ENCODE data around the gene TEX22.

TEX22 gene

DNA sequence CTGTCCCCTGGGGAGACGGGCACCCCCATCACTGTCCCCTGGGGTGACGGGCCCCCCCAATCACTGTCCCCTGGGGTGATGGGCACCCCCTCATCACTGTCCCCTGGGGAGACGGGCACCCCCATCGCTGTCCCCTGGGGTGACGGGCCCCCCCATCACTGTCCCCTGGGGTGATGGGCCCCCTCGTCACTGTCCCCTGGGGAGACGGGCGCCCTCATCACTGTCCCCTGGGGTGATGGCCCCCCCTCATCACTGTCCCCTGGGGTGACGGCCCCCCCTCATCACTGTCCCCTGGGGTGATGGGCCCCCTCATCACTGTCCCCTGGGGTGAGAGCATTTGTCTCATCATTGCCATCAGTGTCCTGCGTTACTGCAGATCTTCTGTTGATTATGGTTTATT, 45.2 kb upstream of the TEX22 start:
- no peak overlapping the region for H3K4me3 ChIP-seq (ENCODE audit: low read depth, low read length, poor library complexity, severe bottlenecking)
- no peak overlapping the region for H3K9ac ChIP-seq (ENCODE audit: low read length)
- no peak overlapping the region for H2AFZ ChIP-seq (ENCODE audit: low read length)
- H3K36me3 ChIP-seq (ENCODE audit: insufficient read depth, low read length), result no peaks in the 10 kb centered on the region
- no peaks in the 10 kb centered on the region for H3K4me1 ChIP-seq (ENCODE audit: insufficient read depth, low read length, severe bottlenecking)
- TF ChIP-seq, protein P1, sequence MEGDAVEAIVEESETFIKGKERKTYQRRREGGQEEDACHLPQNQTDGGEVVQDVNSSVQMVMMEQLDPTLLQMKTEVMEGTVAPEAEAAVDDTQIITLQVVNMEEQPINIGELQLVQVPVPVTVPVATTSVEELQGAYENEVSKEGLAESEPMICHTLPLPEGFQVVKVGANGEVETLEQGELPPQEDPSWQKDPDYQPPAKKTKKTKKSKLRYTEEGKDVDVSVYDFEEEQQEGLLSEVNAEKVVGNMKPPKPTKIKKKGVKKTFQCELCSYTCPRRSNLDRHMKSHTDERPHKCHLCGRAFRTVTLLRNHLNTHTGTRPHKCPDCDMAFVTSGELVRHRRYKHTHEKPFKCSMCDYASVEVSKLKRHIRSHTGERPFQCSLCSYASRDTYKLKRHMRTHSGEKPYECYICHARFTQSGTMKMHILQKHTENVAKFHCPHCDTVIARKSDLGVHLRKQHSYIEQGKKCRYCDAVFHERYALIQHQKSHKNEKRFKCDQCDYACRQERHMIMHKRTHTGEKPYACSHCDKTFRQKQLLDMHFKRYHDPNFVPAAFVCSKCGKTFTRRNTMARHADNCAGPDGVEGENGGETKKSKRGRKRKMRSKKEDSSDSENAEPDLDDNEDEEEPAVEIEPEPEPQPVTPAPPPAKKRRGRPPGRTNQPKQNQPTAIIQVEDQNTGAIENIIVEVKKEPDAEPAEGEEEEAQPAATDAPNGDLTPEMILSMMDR (IDR thresholded peaks at IDR 0.05; ENCODE audit: low read length), result no peak
- no peak for TF ChIP-seq EZH2 (IDR thresholded peaks at IDR 0.05; ENCODE audit: borderline replicate concordance, low read length)
- H3K27ac ChIP-seq (ENCODE audit: low read depth, low read length, poor library complexity, severe bottlenecking), result no peak overlapping the region
- no peaks in the 10 kb centered on the region for H3K9me2 ChIP-seq (ENCODE audit: low read depth, low read length)
- H3F3A ChIP-seq (ENCODE audit: insufficient read depth, low read length), result no peaks in the 10 kb centered on the region
- no peaks in the 10 kb centered on the region for H3K27me3 ChIP-seq (ENCODE audit: insufficient read depth, low read length)
- H3K9me3 ChIP-seq (ENCODE audit: low read length), result no peaks in the 10 kb centered on the region
- no peak overlapping the region for H3K4me2 ChIP-seq (ENCODE audit: low read length)
- no peaks in the 10 kb centered on the region for H4K20me1 ChIP-seq (ENCODE audit: insufficient read depth, low read length)
- H3K79me2 ChIP-seq (ENCODE audit: insufficient read depth, low read length), result no peaks in the 10 kb centered on the region

GRCh38 chr14:105354541-105354940, 43.8 kb upstream of the TEX22 start:
- Histone ChIP-seq H3K9me2 (ENCODE audit: low read depth, low read length) (no peaks in the 10 kb centered on the region), H3K27ac (ENCODE audit: low read depth, low read length, poor library complexity, severe bottlenecking) (no peak overlapping the region), H3K4me3 (ENCODE audit: low read depth, low read length, poor library complexity, severe bottlenecking) (no peak overlapping the region), H4K20me1 (ENCODE audit: insufficient read depth, low read length) (no peaks in the 10 kb centered on the region), H3K9ac (ENCODE audit: low read length) (no peak overlapping the region), H3K9me3 (ENCODE audit: low read length) (no peaks in the 10 kb centered on the region), H3K79me2 (ENCODE audit: insufficient read depth, low read length) (no peaks in the 10 kb centered on the region), H3K27me3 (ENCODE audit: insufficient read depth, low read length) (no peaks in the 10 kb centered on the region), H3F3A (ENCODE audit: insufficient read depth, low read length) (no peaks in the 10 kb centered on the region), H3K4me2 (ENCODE audit: low read length) (no peak overlapping the region), H2AFZ (ENCODE audit: low read length) (no peak overlapping the region), H3K36me3 (ENCODE audit: insufficient read depth, low read length) (no peaks in the 10 kb centered on the region), H3K4me1 (ENCODE audit: insufficient read depth, low read length, severe bottlenecking) (no peaks in the 10 kb centered on the region)
- TF ChIP-seq EZH2 (IDR thresholded peaks at IDR 0.05; ENCODE audit: borderline replicate concordance, low read length), result no peak
- TF ChIP-seq, protein P1 (IDR thresholded peaks at IDR 0.05; ENCODE audit: low read length), result no peak

DNA sequence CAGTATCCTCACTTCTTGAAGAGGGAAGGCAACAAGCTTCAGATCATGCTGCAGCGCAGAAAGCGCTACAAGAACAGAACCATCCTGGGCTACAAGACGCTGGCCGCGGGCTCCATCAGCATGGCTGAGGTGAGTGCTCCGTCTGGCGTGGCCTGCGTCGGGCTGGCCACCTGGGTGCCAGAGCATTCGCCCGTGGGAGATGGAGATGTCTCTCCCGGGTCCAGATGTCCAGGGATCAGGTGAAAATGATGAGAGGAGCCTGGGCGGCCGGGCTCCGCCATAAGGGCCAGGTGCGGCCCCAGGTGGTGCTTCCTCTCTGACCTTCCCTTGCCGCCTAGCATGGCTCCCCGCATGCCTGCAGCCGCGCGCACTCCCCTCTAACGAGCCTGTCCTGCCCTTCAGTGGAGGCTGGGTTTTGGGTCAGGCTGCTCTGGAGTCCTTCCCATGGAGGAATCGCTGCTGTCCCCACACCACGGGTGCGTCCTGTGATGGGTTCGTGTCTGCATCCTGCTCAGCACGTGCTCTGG, 43.2 kb upstream of the TEX22 start:
- no peak overlapping the region for H3K9ac ChIP-seq (ENCODE audit: low read length)
- no peaks in the 10 kb centered on the region for H3K9me2 ChIP-seq (ENCODE audit: low read depth, low read length)
- no peak overlapping the region for H3K4me3 ChIP-seq (ENCODE audit: low read depth, low read length, poor library complexity, severe bottlenecking)
- no peaks in the 10 kb centered on the region for H3F3A ChIP-seq (ENCODE audit: insufficient read depth, low read length)
- no peak overlapping the region for H3K27ac ChIP-seq (ENCODE audit: low read depth, low read length, poor library complexity, severe bottlenecking)
- no peaks in the 10 kb centered on the region for H3K27me3 ChIP-seq (ENCODE audit: insufficient read depth, low read length)
- H4K20me1 ChIP-seq (ENCODE audit: insufficient read depth, low read length), result no peaks in the 10 kb centered on the region
- TF ChIP-seq, protein P1 (IDR thresholded peaks at IDR 0.05; ENCODE audit: low read length), result no peak
- no peak for TF ChIP-seq EZH2 (IDR thresholded peaks at IDR 0.05; ENCODE audit: borderline replicate concordance, low read length)
- H3K9me3 ChIP-seq (ENCODE audit: low read length), result no peaks in the 10 kb centered on the region
- no peaks in the 10 kb centered on the region for H3K36me3 ChIP-seq (ENCODE audit: insufficient read depth, low read length)
- H3K79me2 ChIP-seq (ENCODE audit: insufficient read depth, low read length), result no peaks in the 10 kb centered on the region
- H3K4me1 ChIP-seq (ENCODE audit: insufficient read depth, low read length, severe bottlenecking), result no peaks in the 10 kb centered on the region
- no peak overlapping the region for H3K4me2 ChIP-seq (ENCODE audit: low read length)
- H2AFZ ChIP-seq (ENCODE audit: low read length), result no peak overlapping the region
